Suprapubic skin (tissue), 4 donors: ENCODE data around the gene CD3G. TPM values are rescaled to one million over a fixed set of nuclear protein-coding genes. Genes with fewer than 3 reads are reported as not detected.

Source experiments
- DNase-seq, 2 donors: peaks; one replicate each; pipeline ENCODE4 v3.0.0-alpha.2; 2019; ENCODE audit warnings: low spot score in 2 of 2
- H3K27ac ChIP-seq: fragments of 200-600 bp; sonication (generic); one replicate; pipeline ENCODE4 v1.5.1; 2019
- H3K27me3 ChIP-seq: fragments of 200-600 bp; sonication (generic); one replicate; pipeline ENCODE4 v1.5.1; 2019
- H3K36me3 ChIP-seq: fragments of 200-600 bp; sonication (generic); one replicate; pipeline ENCODE4 v1.5.1; 2019
- H3K4me1 ChIP-seq: fragments of 200-600 bp; sonication (generic); one replicate; pipeline ENCODE4 v1.5.1; 2019
- H3K4me3 ChIP-seq: fragments of 200-600 bp; sonication (generic); one replicate; pipeline ENCODE4 v1.5.1; 2019; ENCODE audit warnings: mild to moderate bottlenecking
- H3K9me3 ChIP-seq: fragments of 200-600 bp; sonication (generic); one replicate; pipeline ENCODE4 v1.5.1; 2019
- CTCF ChIP-seq, 2 donors: fragments of 200-600 bp in 1 of 2; fragments of 450-650 bp in 1 of 2; sonication (generic) in 1 of 2; IDR thresholded peaks; one replicate each; pipeline ENCODE4 v1.5.1; 2016 to 2019; ENCODE audit warnings: antibody characterized with exemption in 2 of 2, mild to moderate bottlenecking in 1 of 2, moderate library complexity in 1 of 2
- EP300 ChIP-seq: sonication (generic); formaldehyde crosslinking; IDR thresholded peaks from one replicate; pipeline ENCODE4 v1.6.1; 2017; ENCODE audit warnings: antibody characterized with exemption
- POLR2A ChIP-seq, 2 donors: fragments of 450-650 bp; IDR thresholded peaks; one replicate each; pipeline ENCODE4 v1.6.1; 2017; ENCODE audit warnings: antibody characterized with exemption in 2 of 2, mild to moderate bottlenecking in 2 of 2, moderate library complexity in 2 of 2
- POLR2AphosphoS5 ChIP-seq, 3 donors: sonication (generic); formaldehyde crosslinking; IDR thresholded peaks; one replicate each; pipeline ENCODE4 v1.6.1; 2017; ENCODE audit warnings: antibody characterized with exemption in 3 of 3
- WGBS: methylation state at CpG from one replicate; pipeline ENCODE4 v1.1.5; 2018; 5-methylcytosine and 5-hydroxymethylcytosine counted together
- total RNA-seq, 4 donors: library from RNA; depleted of rRNA; stranded (reverse); fragments of >200 nt; gene quantifications; one replicate each; pipeline ENCODE4 v1.1.0, GENCODE V29; 2016

The CD3G gene
- total RNA-seq, 4 donors from 2014 or later = 0.73 to 1.2 TPM; not detected in 2

GRCh38 chr11:118349475-118349874 lies 5.3 kb downstream of the CD3G start:
- no peaks in the 10 kb centered on the region for H3K9me3 ChIP-seq
- peaks cover 12% of the 10 kb centered on the region for H3K27me3 ChIP-seq
- no peak overlapping the region for H3K27ac ChIP-seq
- H3K4me3 ChIP-seq = no peak overlapping the region
- 31% methylated on average over 6 of the region's 6 CpGs for WGBS
- H3K4me1 ChIP-seq = no peaks in the 10 kb centered on the region
- H3K36me3 ChIP-seq = no peaks in the 10 kb centered on the region
- TF ChIP-seq CTCF (IDR thresholded peaks at IDR 0.05) = no peak
- no peak for TF ChIP-seq POLR2A (IDR thresholded peaks at IDR 0.05)
- no peak for TF ChIP-seq EP300
- no peak for TF ChIP-seq POLR2AphosphoS5 (IDR thresholded peaks at IDR 0.05)
- DNase-seq = no peak

GRCh38 chr11:118353084-118353710 lies 9.1 kb downstream of the CD3G start:
- no peak for DNase-seq
- 14% methylated on average over 6 of the region's 6 CpGs for WGBS
- Histone ChIP-seq H3K4me1 (no peaks in the 10 kb centered on the region), H3K27me3 (peaks cover 10% of the 10 kb centered on the region), H3K27ac (no peak overlapping the region), H3K4me3 (no peak overlapping the region), H3K9me3 (no peaks in the 10 kb centered on the region), H3K36me3 (no peaks in the 10 kb centered on the region)
- no peak for TF ChIP-seq EP300
- peak in 1 of 2 donors; percentile 20 for TF ChIP-seq CTCF (IDR thresholded peaks at IDR 0.05)

GRCh38 chr11:118358071-118358470 lies 13.9 kb downstream of the CD3G start:
- no peak for DNase-seq
- Histone ChIP-seq H3K27ac (no peak overlapping the region), H3K9me3 (no peaks in the 10 kb centered on the region), H3K4me1 (peaks cover 22% of the 10 kb centered on the region), H3K27me3 (no peaks in the 10 kb centered on the region), H3K4me3 (no peak overlapping the region), H3K36me3 (no peaks in the 10 kb centered on the region)
- TF ChIP-seq POLR2A (IDR thresholded peaks at IDR 0.05) (no peak), EP300 (no peak), CTCF (IDR thresholded peaks at IDR 0.05) (no peak), POLR2AphosphoS5 (IDR thresholded peaks at IDR 0.05) (no peak)
- 39% methylated on average over 3 of the region's 3 CpGs for WGBS

GRCh38 chr11:118359295-118359958 lies 15.3 kb downstream of the CD3G start, which contains the start of gene UBE4A:
Gene UBE4A (plus strand): TSS chr11:118359600. CDS start chr11:118365081, 5,481 bp downstream.
- Histone ChIP-seq H3K9me3 (no peaks in the 10 kb centered on the region), H3K36me3 (no peaks in the 10 kb centered on the region), H3K4me3 (peak within 1 kb of the TSS; percentile 89), H3K27ac (peak within 1 kb of the TSS; percentile 63), H3K4me1 (peaks cover 22% of the 10 kb centered on the region), H3K27me3 (no peaks in the 10 kb centered on the region)
- peak; percentile 97 to 98 for DNase-seq
- TF ChIP-seq CTCF (IDR thresholded peaks at IDR 0.05) (no peak), POLR2A (IDR thresholded peaks at IDR 0.05) (peak in 1 of 2 donors; percentile 77), POLR2AphosphoS5 (IDR thresholded peaks at IDR 0.05) (peak; percentile 14 to 93 (median 92))
- WGBS = 4% methylated on average over 32 of the region's 33 CpGs

- H3K4me3 ChIP-seq = no peak overlapping the region
- peaks cover 32% of the 10 kb centered on the region for H3K4me1 ChIP-seq
- no peaks in the 10 kb centered on the region for H3K27me3 ChIP-seq
- 83% methylated on average over 3 of the region's 3 CpGs for WGBS
- H3K27ac ChIP-seq = no peak overlapping the region
- H3K36me3 ChIP-seq = peaks cover 39% of the 10 kb centered on the region
- TF ChIP-seq CTCF (IDR thresholded peaks at IDR 0.05) = no peak
- no peak for TF ChIP-seq POLR2A (IDR thresholded peaks at IDR 0.05)
- no peak for TF ChIP-seq EP300
- no peak for TF ChIP-seq POLR2AphosphoS5 (IDR thresholded peaks at IDR 0.05)
- DNase-seq = no peak
- H3K9me3 ChIP-seq = no peaks in the 10 kb centered on the region
Measured at GRCh38 chr11:118364956-118365615, 20.9 kb downstream of the CD3G start.
